Measurements from ENCODE around the gene TOR2A.

TOR2A gene

GRCh38 chr9:127693143-127693542 lies 42.0 kb downstream of the TOR2A start:
- H3K9me3 ChIP-seq (replicated peaks; ENCODE audit: insufficient read depth, low read length): no peaks in the 10 kb centered on the region

GRCh38 chr9:127692071-127692470 lies 43.0 kb downstream of the TOR2A start:
- Histone ChIP-seq H3F3A (ENCODE audit: insufficient read depth, low read length) (no peaks in the 10 kb centered on the region), H3K36me3 (replicated peaks; ENCODE audit: insufficient read depth, low read length) (no peaks in the 10 kb centered on the region), H3K27ac (ENCODE audit: low read length) (no peak overlapping the region), H3K79me2 (ENCODE audit: low read length) (no peaks in the 10 kb centered on the region), H3K9me2 (replicated peaks; ENCODE audit: insufficient read depth, low read length) (no peaks in the 10 kb centered on the region), H2AFZ (ENCODE audit: low read length) (no peak overlapping the region), H3K4me2 (ENCODE audit: low read depth, low read length) (no peak overlapping the region), H3K4me1 (ENCODE audit: low read length) (no peaks in the 10 kb centered on the region), H3K27me3 (replicated peaks; ENCODE audit: insufficient read depth, low read length) (no peaks in the 10 kb centered on the region), H4K20me1 (ENCODE audit: insufficient read depth, low read length) (no peaks in the 10 kb centered on the region), H3K4me3 (ENCODE audit: low read length) (no peak overlapping the region), H3K9ac (ENCODE audit: low read length) (no peak overlapping the region), H3K9me3 (replicated peaks; ENCODE audit: insufficient read depth, low read length) (no peaks in the 10 kb centered on the region)
- TF ChIP-seq EZH2phosphoT487 (IDR thresholded peaks at IDR 0.05; ENCODE audit: low read length) (no peak), CTCF (IDR thresholded peaks at IDR 0.05; ENCODE audit: low read length) (no peak), EZH2 (optimal IDR thresholded peaks at IDR 0.05; ENCODE audit: low read depth, low read length) (no peak)
- DNase-seq: no peak

More at GRCh38 chr9:127693143-127693542, 42.0 kb downstream of the TOR2A start:
- no peak overlapping the region for H2AFZ ChIP-seq (ENCODE audit: low read length)
- no peak overlapping the region for H3K27ac ChIP-seq (ENCODE audit: low read length)
- H3F3A ChIP-seq (ENCODE audit: insufficient read depth, low read length): no peaks in the 10 kb centered on the region
- H3K4me2 ChIP-seq (ENCODE audit: low read depth, low read length): no peak overlapping the region
- no peaks in the 10 kb centered on the region for H3K4me1 ChIP-seq (ENCODE audit: low read length)
- no peak for TF ChIP-seq CTCF (IDR thresholded peaks at IDR 0.05; ENCODE audit: low read length)
- TF ChIP-seq EZH2 (optimal IDR thresholded peaks at IDR 0.05; ENCODE audit: low read depth, low read length): no peak
- TF ChIP-seq EZH2phosphoT487 (IDR thresholded peaks at IDR 0.05; ENCODE audit: low read length): no peak
- no peak overlapping the region for H3K9ac ChIP-seq (ENCODE audit: low read length)
- no peaks in the 10 kb centered on the region for H4K20me1 ChIP-seq (ENCODE audit: insufficient read depth, low read length)
- no peaks in the 10 kb centered on the region for H3K27me3 ChIP-seq (replicated peaks; ENCODE audit: insufficient read depth, low read length)
- H3K9me2 ChIP-seq (replicated peaks; ENCODE audit: insufficient read depth, low read length): no peaks in the 10 kb centered on the region
- H3K4me3 ChIP-seq (ENCODE audit: low read length): no peak overlapping the region
- DNase-seq: no peak
- no peaks in the 10 kb centered on the region for H3K79me2 ChIP-seq (ENCODE audit: low read length)
- H3K36me3 ChIP-seq (replicated peaks; ENCODE audit: insufficient read depth, low read length): no peaks in the 10 kb centered on the region

- H2AFZ ChIP-seq (ENCODE audit: low read length): no peak overlapping the region
- no peak overlapping the region for H3K27ac ChIP-seq (ENCODE audit: low read length)
- no peaks in the 10 kb centered on the region for H3K36me3 ChIP-seq (replicated peaks; ENCODE audit: insufficient read depth, low read length)
- TF ChIP-seq EZH2phosphoT487 (IDR thresholded peaks at IDR 0.05; ENCODE audit: low read length) (no peak), EZH2 (optimal IDR thresholded peaks at IDR 0.05; ENCODE audit: low read depth, low read length) (no peak), CTCF (IDR thresholded peaks at IDR 0.05; ENCODE audit: low read length) (no peak)
- H3K79me2 ChIP-seq (ENCODE audit: low read length): no peaks in the 10 kb centered on the region
- H3K4me3 ChIP-seq (ENCODE audit: low read length): no peak overlapping the region
- no peaks in the 10 kb centered on the region for H4K20me1 ChIP-seq (ENCODE audit: insufficient read depth, low read length)
- no peaks in the 10 kb centered on the region for H3K27me3 ChIP-seq (replicated peaks; ENCODE audit: insufficient read depth, low read length)
- no peak for DNase-seq
- no peaks in the 10 kb centered on the region for H3K9me3 ChIP-seq (replicated peaks; ENCODE audit: insufficient read depth, low read length)
- no peaks in the 10 kb centered on the region for H3F3A ChIP-seq (ENCODE audit: insufficient read depth, low read length)
- H3K4me1 ChIP-seq (ENCODE audit: low read length): no peaks in the 10 kb centered on the region
- no peaks in the 10 kb centered on the region for H3K9me2 ChIP-seq (replicated peaks; ENCODE audit: insufficient read depth, low read length)
- no peak overlapping the region for H3K4me2 ChIP-seq (ENCODE audit: low read depth, low read length)
- no peak overlapping the region for H3K9ac ChIP-seq (ENCODE audit: low read length)
Measured at GRCh38 chr9:127690735-127691134, 44.4 kb downstream of the TOR2A start.

All from MM.1S (cell line).